SU-DHL-6 (cell line): ENCODE results near the gene PIK3R1.

ENCODE experiments used
- H2AFZ ChIP-seq: fragments of 200-600 bp; sonication (generic); 2 replicates; pipeline ENCODE4 v1.6.1; 2014; ENCODE audit warnings: low read depth, mild to moderate bottlenecking, moderate library complexity, mixed read lengths, antibody characterized with exemption, low read length; ENCODE audit not compliant: severe bottlenecking
- H3F3A ChIP-seq: fragments of 200-600 bp; shearing (Covaris generic); 2 replicates; pipeline ENCODE4 v1.6.0; 2016; ENCODE audit warnings: antibody characterized with exemption, mild to moderate bottlenecking; ENCODE audit not compliant: insufficient read depth
- H3K27ac ChIP-seq: fragments of 200-600 bp; sonication (generic); 2 replicates; pipeline ENCODE4 v1.5.1; 2016; ENCODE audit warnings: low read depth, mild to moderate bottlenecking, low read length, moderate library complexity, mixed read lengths
- H3K27me3 ChIP-seq: fragments of 200-600 bp; sonication (generic), shearing (Covaris generic); 2 replicates; pipeline ENCODE4 v1.6.0; 2014; ENCODE audit warnings: mild to moderate bottlenecking, low read length
- H3K36me3 ChIP-seq: fragments of 200-600 bp; sonication (generic); 2 replicates; pipeline ENCODE4 v1.6.1; 2014; ENCODE audit warnings: mild to moderate bottlenecking, low read length, mixed read lengths
- H3K4me2 ChIP-seq: fragments of 300-600, 200-600 bp; shearing (Covaris generic), sonication (generic); 2 replicates; pipeline ENCODE4 v1.6.0; 2014; ENCODE audit warnings: low read length, low read depth, mild to moderate bottlenecking; ENCODE audit not compliant: poor library complexity, severe bottlenecking
- H3K4me3 ChIP-seq: fragments of 200-600 bp; sonication (generic); 2 replicates; pipeline ENCODE4 v1.5.1; 2014; ENCODE audit warnings: antibody characterized with exemption, low read length, mild to moderate bottlenecking, mixed read lengths; ENCODE audit not compliant: insufficient read depth, poor library complexity, severe bottlenecking
- H3K79me2 ChIP-seq: fragments of 200-600 bp; sonication (generic); 2 replicates; pipeline ENCODE4 v1.6.1; 2014; ENCODE audit warnings: mild to moderate bottlenecking, low read length, moderate library complexity; ENCODE audit not compliant: insufficient read depth
- H3K9ac ChIP-seq: fragments of 200-600 bp; sonication (generic); 2 replicates; pipeline ENCODE4 v1.7.0; 2014; ENCODE audit warnings: mild to moderate bottlenecking, low read length
- H3K9me2 ChIP-seq: fragments of 200-600 bp; sonication (generic); replicated peaks from 2 replicates; pipeline ENCODE4 v1.6.1; 2014; ENCODE audit warnings: low read length; ENCODE audit not compliant: insufficient read depth
- H3K9me3 ChIP-seq: fragments of 200-600 bp; sonication (generic); 2 replicates; pipeline ENCODE4 v1.6.1; 2014; ENCODE audit warnings: low read length, mixed read lengths; ENCODE audit not compliant: insufficient read depth
- H4K20me1 ChIP-seq: fragments of 200-600 bp; sonication (generic); 2 replicates; pipeline ENCODE4 v1.6.1; 2014; ENCODE audit warnings: low read depth, mild to moderate bottlenecking, antibody characterized with exemption, low read length, moderate library complexity, mixed read lengths
- EZH2phosphoT487 ChIP-seq: fragments of 200-600 bp; sonication (generic), shearing (Covaris generic); conservative IDR thresholded peaks from 2 replicates; pipeline ENCODE4 v1.6.1; 2018; ENCODE audit warnings: mild to moderate bottlenecking, antibody characterized with exemption, low read length, moderate library complexity, mixed read lengths
- TF ChIP-seq, protein P1 (sequence below): fragments of 200-600 bp; sonication (generic); IDR thresholded peaks from one replicate; pipeline ENCODE4 v1.5.1; 2017; ENCODE audit warnings: antibody characterized with exemption, mild to moderate bottlenecking, low read length, moderate library complexity; ENCODE audit not compliant: insufficient read depth, poor library complexity, severe bottlenecking

PIK3R1 gene

DNA sequence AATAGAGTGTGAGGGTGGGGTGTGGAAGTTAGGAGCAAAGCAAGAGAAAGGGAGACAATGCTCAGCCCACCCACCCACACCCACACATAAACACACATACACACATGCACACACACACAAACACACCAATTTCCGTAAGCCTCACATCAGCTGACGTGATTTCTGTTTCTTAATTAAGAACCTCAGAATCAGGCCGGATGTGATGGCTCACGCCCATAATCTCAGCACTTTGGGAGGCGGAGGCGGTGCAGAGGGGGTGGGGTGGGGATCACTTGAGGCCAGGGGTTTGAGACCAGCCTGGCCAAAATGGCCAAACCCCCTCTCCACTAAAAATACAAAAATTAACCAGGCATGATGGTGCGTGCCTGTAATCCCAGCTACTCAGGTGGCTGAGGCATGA, 26.4 kb upstream of the PIK3R1 start:
- Histone ChIP-seq H3K9ac (no peak overlapping the region), H3F3A (no peaks in the 10 kb centered on the region), H3K9me3 (no peaks in the 10 kb centered on the region), H3K27ac (no peak overlapping the region), H3K4me2 (no peak overlapping the region), H3K9me2 (no peaks in the 10 kb centered on the region), H3K27me3 (no peaks in the 10 kb centered on the region), H4K20me1 (no peaks in the 10 kb centered on the region), H3K79me2 (no peaks in the 10 kb centered on the region), H2AFZ (no peak overlapping the region), H3K36me3 (no peaks in the 10 kb centered on the region), H3K4me3 (no peak overlapping the region)
- TF ChIP-seq, protein P1, sequence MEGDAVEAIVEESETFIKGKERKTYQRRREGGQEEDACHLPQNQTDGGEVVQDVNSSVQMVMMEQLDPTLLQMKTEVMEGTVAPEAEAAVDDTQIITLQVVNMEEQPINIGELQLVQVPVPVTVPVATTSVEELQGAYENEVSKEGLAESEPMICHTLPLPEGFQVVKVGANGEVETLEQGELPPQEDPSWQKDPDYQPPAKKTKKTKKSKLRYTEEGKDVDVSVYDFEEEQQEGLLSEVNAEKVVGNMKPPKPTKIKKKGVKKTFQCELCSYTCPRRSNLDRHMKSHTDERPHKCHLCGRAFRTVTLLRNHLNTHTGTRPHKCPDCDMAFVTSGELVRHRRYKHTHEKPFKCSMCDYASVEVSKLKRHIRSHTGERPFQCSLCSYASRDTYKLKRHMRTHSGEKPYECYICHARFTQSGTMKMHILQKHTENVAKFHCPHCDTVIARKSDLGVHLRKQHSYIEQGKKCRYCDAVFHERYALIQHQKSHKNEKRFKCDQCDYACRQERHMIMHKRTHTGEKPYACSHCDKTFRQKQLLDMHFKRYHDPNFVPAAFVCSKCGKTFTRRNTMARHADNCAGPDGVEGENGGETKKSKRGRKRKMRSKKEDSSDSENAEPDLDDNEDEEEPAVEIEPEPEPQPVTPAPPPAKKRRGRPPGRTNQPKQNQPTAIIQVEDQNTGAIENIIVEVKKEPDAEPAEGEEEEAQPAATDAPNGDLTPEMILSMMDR = no peak
- TF ChIP-seq EZH2phosphoT487 = no peak

DNA sequence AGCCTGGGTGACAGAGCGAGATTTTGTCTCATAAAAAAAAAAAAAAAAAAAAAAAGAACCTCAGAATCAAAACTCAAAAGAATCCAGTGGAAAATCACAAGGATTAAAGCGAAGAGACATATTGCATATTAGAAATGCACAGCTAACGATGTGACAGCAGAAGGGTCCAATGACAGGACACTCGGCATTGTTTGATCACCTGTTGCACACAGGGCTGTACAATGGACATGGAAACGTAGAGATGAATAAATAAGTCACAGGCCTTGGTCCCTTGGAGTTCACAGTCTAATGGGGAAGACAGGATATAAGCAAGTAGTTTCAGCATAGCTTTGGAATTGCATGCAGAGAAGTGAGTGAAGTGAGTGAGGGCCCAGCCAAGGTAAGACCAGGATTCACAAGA, 25.9 kb upstream of the PIK3R1 start:
- Histone ChIP-seq H3K36me3 (no peaks in the 10 kb centered on the region), H3K9me3 (no peaks in the 10 kb centered on the region), H4K20me1 (no peaks in the 10 kb centered on the region), H3K27ac (no peak overlapping the region), H3K9ac (no peak overlapping the region), H3K9me2 (no peaks in the 10 kb centered on the region), H3F3A (no peaks in the 10 kb centered on the region), H3K4me2 (no peak overlapping the region), H3K27me3 (no peaks in the 10 kb centered on the region), H3K4me3 (no peak overlapping the region), H2AFZ (no peak overlapping the region), H3K79me2 (no peaks in the 10 kb centered on the region)
- TF ChIP-seq, protein P1 = no peak
- TF ChIP-seq EZH2phosphoT487 = no peak

DNA sequence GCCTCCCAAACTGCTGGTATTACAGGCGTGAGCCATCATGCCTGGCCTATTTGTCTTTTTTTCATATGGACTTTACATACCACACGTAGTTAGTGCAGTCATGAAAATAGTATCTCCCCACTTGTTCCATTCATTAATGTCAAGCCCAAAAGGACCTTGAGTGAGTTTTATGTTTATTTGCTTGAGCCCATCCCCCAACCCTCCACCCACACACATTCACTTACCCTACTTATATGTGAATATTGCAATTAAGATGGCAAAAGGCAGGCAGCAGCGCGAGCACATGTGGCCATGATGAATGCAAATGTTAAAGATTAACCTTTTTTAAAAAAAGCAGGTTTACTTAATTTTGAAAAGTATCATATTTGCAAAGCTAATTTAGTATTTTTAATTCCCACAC, 24.9 kb upstream of the PIK3R1 start:
- H3K27ac ChIP-seq = no peak overlapping the region
- no peaks in the 10 kb centered on the region for H3K36me3 ChIP-seq
- no peak overlapping the region for H3K4me3 ChIP-seq
- no peaks in the 10 kb centered on the region for H4K20me1 ChIP-seq
- H3K27me3 ChIP-seq = no peaks in the 10 kb centered on the region
- TF ChIP-seq, protein P1 = no peak
- TF ChIP-seq EZH2phosphoT487 = no peak
- H2AFZ ChIP-seq = no peak overlapping the region
- H3F3A ChIP-seq = no peaks in the 10 kb centered on the region
- no peak overlapping the region for H3K4me2 ChIP-seq
- H3K9me2 ChIP-seq = no peaks in the 10 kb centered on the region
- H3K79me2 ChIP-seq = no peaks in the 10 kb centered on the region
- no peaks in the 10 kb centered on the region for H3K9me3 ChIP-seq
- no peak overlapping the region for H3K9ac ChIP-seq
